Measurements from ENCODE around the gene LYL1.

- TF ChIP-seq YY1 (IDR thresholded peaks at IDR 0.05; ENCODE audit: insufficient read depth, insufficient read length) (no peak), ZNF274 (IDR thresholded peaks at IDR 0.05; ENCODE audit: low read depth, low read length) (no peak)
Measured at GRCh38 chr19:13112555-13112954, 9.9 kb upstream of the LYL1 start.

Data from NT2/D1 (cell line).